Measurements from ENCODE around the gene RBMY1E.
"Not testable (repeated sequence)": the region's sequence is repeated elsewhere in the genome, so short reads cannot be mapped to it uniquely, and the experiment has no call there.

The RBMY1E gene

GRCh38 chrY:21917932-21918331 lies at the start of gene RBMY1E:
Gene RBMY1E, minus strand, starts transcription at chrY:21918032. Its CDS starts 1,978 bp downstream, at chrY:21916054.
- DNase-seq (ENCODE audit: extremely low read depth, low read depth); H3K4me3 ChIP-seq (replicated peaks; ENCODE audit: low read depth, low read length): not testable (repeated sequence)

GRCh38 chrY:21894426-21894825 lies 23.4 kb downstream of the RBMY1E start, which contains the start of gene RBMY1D:
Gene RBMY1D, minus strand, starts transcription at chrY:21894526. Its CDS starts 2,013 bp downstream, at chrY:21892513.
- not testable (repeated sequence) for H3K4me3 ChIP-seq (replicated peaks; ENCODE audit: low read depth, low read length)

GRCh38 chrY:21869407-21870076 lies 48.3 kb downstream of the RBMY1E start:
- H3K4me3 ChIP-seq (replicated peaks; ENCODE audit: low read depth, low read length); DNase-seq (ENCODE audit: extremely low read depth, low read depth): not testable (repeated sequence)

More at GRCh38 chrY:21894426-21894825, 23.4 kb downstream of the RBMY1E start, which contains the start of gene RBMY1D:
- not testable (repeated sequence) for DNase-seq (ENCODE audit: extremely low read depth, low read depth)
